HUES48 (cell line): ENCODE measurements around the gene MSI1.

Source experiments
- H3K27ac ChIP-seq: one replicate; pipeline ENCODE4 v1.7.0; 2013; ENCODE audit warnings: low read depth, low read length, inconsistent platforms
- H3K27me3 ChIP-seq: 2 replicates; pipeline ENCODE4 v1.6.1; 2013; ENCODE audit warnings: mild to moderate bottlenecking, low read length; ENCODE audit not compliant: control insufficient read depth, insufficient read depth
- H3K36me3 ChIP-seq: 2 replicates; pipeline ENCODE4 v1.6.1; 2013; ENCODE audit warnings: low read length; ENCODE audit not compliant: control insufficient read depth, insufficient read depth
- H3K4me1 ChIP-seq: 2 replicates; pipeline ENCODE4 v1.6.1; 2013; ENCODE audit warnings: mild to moderate bottlenecking, low read length; ENCODE audit not compliant: control insufficient read depth, insufficient read depth
- H3K4me3 ChIP-seq: 2 replicates; pipeline ENCODE4 v1.5.1; 2013; ENCODE audit warnings: mild to moderate bottlenecking, low read depth, low read length
- H3K9ac ChIP-seq: 2 replicates; pipeline ENCODE4 v1.6.1; 2013; ENCODE audit warnings: mild to moderate bottlenecking, low read depth, low read length, moderate library complexity
- H3K9me3 ChIP-seq: 2 replicates; pipeline ENCODE4 v1.6.1; 2013; ENCODE audit warnings: low read length; ENCODE audit not compliant: control insufficient read depth, insufficient read depth

The MSI1 gene

GRCh38 chr12:120365675-120366340 lies 3.2 kb downstream of the MSI1 start:
- H3K27ac ChIP-seq = peak overlapping the region; percentile 40
- H3K27me3 ChIP-seq = peaks cover 16% of the 10 kb centered on the region
- peaks cover 47% of the 10 kb centered on the region for H3K4me1 ChIP-seq
- H3K9ac ChIP-seq = no peak overlapping the region
- H3K36me3 ChIP-seq = peaks cover 46% of the 10 kb centered on the region
- H3K9me3 ChIP-seq = no peaks in the 10 kb centered on the region
- no peak overlapping the region for H3K4me3 ChIP-seq

DNA sequence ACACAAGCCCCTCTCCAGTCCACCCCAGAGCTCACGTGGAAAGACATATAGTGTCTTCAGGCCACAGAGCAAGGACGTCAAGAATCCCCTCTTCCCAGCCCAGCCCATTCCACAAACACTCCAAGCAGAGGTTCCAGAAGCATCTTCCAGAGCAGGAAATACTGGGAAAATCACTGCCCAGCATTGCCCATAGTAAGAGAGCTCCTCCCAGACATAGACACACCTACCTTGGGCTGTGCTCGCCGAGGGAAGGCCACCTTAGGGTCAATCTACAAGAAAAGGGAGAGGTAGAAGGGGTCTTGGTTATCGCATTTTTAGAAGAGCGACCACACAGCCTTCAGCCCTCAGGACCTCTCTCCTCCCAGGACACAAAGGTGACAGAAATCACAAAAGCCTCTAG lies 4.5 kb downstream of the MSI1 start:
- H3K27ac ChIP-seq = no peak overlapping the region
- no peak overlapping the region for H3K9ac ChIP-seq
- peaks cover 40% of the 10 kb centered on the region for H3K4me1 ChIP-seq
- peaks cover 52% of the 10 kb centered on the region for H3K36me3 ChIP-seq
- no peak overlapping the region for H3K4me3 ChIP-seq
- no peaks in the 10 kb centered on the region for H3K9me3 ChIP-seq
- H3K27me3 ChIP-seq = peaks cover 2% of the 10 kb centered on the region

GRCh38 chr12:120363274-120363855 lies 5.6 kb downstream of the MSI1 start:
- Histone ChIP-seq H3K4me3 (no peak overlapping the region), H3K27ac (peak overlapping the region; percentile 1), H3K9me3 (no peaks in the 10 kb centered on the region), H3K36me3 (peaks cover 52% of the 10 kb centered on the region), H3K27me3 (no peaks in the 10 kb centered on the region), H3K9ac (no peak overlapping the region), H3K4me1 (peaks cover 49% of the 10 kb centered on the region)

GRCh38 chr12:120362516-120363273 lies 6.3 kb downstream of the MSI1 start:
- Histone ChIP-seq H3K4me1 (peaks cover 48% of the 10 kb centered on the region), H3K27me3 (no peaks in the 10 kb centered on the region), H3K4me3 (no peak overlapping the region), H3K9ac (no peak overlapping the region), H3K36me3 (peaks cover 59% of the 10 kb centered on the region), H3K27ac (peak overlapping the region; percentile 95), H3K9me3 (no peaks in the 10 kb centered on the region)

- H3K9ac ChIP-seq = no peak overlapping the region; the same call in 1 of the 2 replicates
- peak overlapping the region; percentile 95 for H3K27ac ChIP-seq
- no peaks in the 10 kb centered on the region for H3K27me3 ChIP-seq
- H3K4me1 ChIP-seq = peaks cover 43% of the 10 kb centered on the region
- H3K9me3 ChIP-seq = no peaks in the 10 kb centered on the region
- H3K36me3 ChIP-seq = peaks cover 65% of the 10 kb centered on the region
- peak overlapping the region; percentile 62; the same call in 1 of the 2 replicates for H3K4me3 ChIP-seq
Measured at GRCh38 chr12:120361506-120362208, 7.3 kb downstream of the MSI1 start.

DNA sequence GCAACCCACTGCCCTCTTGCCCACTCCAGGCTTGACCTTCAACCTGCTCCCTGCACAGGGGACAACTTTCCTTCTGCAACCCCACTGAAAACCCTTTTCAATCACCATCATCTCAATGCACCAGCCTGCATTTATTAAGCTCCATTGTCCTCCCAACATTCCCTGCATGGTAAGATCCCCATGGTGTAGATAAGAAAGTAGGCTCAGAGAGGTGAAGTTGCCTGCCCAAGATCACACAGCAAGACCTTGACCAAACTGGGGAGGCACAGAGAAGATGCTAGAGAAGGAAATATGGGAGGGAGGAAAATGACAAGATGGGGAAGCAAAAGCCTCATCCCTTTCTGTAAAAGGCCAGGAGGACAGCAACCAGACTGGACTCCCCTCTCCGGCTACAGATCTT lies 9.8 kb downstream of the MSI1 start:
- Histone ChIP-seq H3K9ac (no peak overlapping the region), H3K27ac (peak overlapping the region; percentile 43), H3K9me3 (no peaks in the 10 kb centered on the region), H3K4me3 (no peak overlapping the region), H3K4me1 (peaks cover 32% of the 10 kb centered on the region), H3K36me3 (peaks cover 63% of the 10 kb centered on the region), H3K27me3 (no peaks in the 10 kb centered on the region)

- Histone ChIP-seq H3K36me3 (peaks cover 64% of the 10 kb centered on the region), H3K27me3 (no peaks in the 10 kb centered on the region), H3K4me3 (no peak overlapping the region), H3K27ac (peak overlapping the region; percentile 43), H3K9me3 (no peaks in the 10 kb centered on the region), H3K4me1 (peaks cover 32% of the 10 kb centered on the region), H3K9ac (no peak overlapping the region)
Measured at GRCh38 chr12:120358412-120359100, 10.4 kb downstream of the MSI1 start.

GRCh38 chr12:120357104-120357503 lies 11.9 kb downstream of the MSI1 start:
- Histone ChIP-seq H3K4me1 (peaks cover 25% of the 10 kb centered on the region), H3K9ac (no peak overlapping the region), H3K27me3 (no peaks in the 10 kb centered on the region), H3K4me3 (no peak overlapping the region), H3K36me3 (peaks cover 67% of the 10 kb centered on the region), H3K9me3 (no peaks in the 10 kb centered on the region), H3K27ac (peak overlapping the region; percentile 88)

DNA sequence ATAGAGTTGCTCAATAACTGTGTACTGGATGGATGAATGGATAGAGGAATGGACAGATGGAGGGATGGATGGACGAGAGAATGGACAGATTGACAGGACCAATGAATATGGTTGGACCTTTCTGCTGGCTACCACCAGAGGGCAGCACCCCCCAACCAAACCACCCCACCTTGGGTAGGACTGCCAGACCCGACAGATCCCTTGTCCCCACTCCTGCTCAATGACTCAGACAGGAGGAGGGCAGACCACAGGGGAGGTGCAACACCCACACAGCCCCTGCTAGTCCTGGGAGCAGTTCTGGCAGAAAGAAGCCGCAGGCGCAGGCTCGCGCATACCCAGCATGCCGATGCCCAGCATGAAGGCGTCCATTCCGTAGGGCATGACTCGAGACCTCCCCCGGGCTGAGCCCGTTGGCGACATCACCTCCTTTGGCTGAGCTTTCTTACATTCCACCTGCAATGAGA lies 12.4 kb downstream of the MSI1 start:
- H3K27ac ChIP-seq = peak overlapping the region; percentile 88
- H3K4me1 ChIP-seq = peaks cover 22% of the 10 kb centered on the region
- H3K9me3 ChIP-seq = no peaks in the 10 kb centered on the region
- H3K36me3 ChIP-seq = peaks cover 70% of the 10 kb centered on the region
- H3K4me3 ChIP-seq = no peak overlapping the region
- H3K27me3 ChIP-seq = no peaks in the 10 kb centered on the region
- no peak overlapping the region for H3K9ac ChIP-seq

- Histone ChIP-seq H3K36me3 (peaks cover 83% of the 10 kb centered on the region), H3K9ac (no peak overlapping the region), H3K27me3 (no peaks in the 10 kb centered on the region), H3K4me3 (no peak overlapping the region), H3K27ac (no peak overlapping the region), H3K4me1 (peaks cover 10% of the 10 kb centered on the region), H3K9me3 (no peaks in the 10 kb centered on the region)
Measured at GRCh38 chr12:120353556-120354317, 15.2 kb downstream of the MSI1 start.
